AG20443 (cell line): Measurements from ENCODE around the gene NINJ1.

Source experiments
- DNase-seq: peaks from one replicate; pipeline ENCODE4 v3.0.0; 2012; ENCODE audit warnings: low spot score, mixed read lengths

The NINJ1 gene

DNA sequence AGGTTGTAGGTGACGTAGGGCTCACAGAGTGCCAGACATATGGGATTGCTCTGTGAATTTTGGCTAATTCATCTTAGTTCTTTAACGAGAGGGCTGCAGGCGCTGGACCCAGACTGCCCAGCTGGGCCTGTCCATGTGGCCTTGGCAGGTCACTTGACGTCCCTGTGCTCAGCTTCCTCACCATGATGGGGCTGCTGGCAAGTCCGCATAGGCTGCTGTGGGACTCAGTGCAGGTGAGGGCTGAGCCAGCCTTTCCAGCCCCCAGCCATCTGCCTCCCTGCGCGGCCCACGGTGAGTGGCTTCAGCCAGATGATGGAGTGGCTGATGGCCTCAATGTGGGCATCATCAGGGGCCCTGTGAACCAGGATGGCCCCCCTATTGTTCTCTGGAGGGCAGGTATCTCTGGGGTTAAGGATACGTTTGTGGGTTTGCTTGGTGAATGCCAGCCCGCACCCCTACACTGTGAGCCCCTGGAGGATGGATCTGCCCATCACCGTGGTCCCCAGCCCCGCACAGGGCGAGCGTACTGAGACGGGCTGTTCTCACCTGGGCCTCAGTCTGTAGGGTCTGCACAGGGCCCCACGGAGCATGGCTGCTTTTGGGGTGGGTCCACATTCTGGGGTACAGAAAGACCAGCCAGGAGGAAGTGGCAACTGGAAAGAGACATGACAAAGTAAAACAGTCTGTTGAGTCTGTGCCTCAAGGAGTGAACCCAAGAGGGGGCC lies 34.3 kb downstream of the NINJ1 start:
- no peak for DNase-seq

DNA sequence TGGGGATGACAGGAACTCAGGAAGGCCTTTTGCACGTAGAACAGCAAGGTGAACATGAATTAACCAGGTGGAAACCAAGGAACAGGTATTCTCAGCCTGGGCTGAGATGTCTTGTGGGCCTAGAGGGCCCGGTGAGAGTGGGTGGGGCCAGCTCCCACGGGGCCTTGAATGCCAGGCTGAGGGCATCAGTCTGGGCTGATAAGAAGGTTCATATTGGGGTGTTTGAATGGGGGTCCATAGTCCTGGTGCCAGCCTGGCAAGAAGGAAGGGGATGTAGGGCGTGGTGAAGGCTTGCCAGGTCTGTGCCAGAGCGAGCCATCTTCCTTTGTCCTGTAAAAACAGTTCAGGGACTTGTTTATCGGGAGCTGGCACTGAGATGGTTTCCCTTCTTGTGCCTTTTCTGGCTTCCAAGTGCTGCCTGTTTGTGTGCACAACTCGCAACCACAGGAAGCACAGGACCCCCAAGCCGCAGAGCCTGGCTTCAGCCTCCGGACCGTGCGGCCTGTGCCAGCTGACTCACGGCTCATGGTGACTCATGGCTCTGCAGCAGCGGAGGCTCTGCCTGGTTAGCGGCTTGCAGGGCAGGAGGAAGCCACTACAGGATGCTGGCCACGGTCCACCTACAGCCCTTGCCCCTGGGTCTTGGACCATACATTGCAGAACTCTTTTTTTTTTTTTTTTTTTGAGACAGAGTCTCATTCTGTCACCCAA lies 35.7 kb downstream of the NINJ1 start:
- peak; percentile 94 for DNase-seq

DNA sequence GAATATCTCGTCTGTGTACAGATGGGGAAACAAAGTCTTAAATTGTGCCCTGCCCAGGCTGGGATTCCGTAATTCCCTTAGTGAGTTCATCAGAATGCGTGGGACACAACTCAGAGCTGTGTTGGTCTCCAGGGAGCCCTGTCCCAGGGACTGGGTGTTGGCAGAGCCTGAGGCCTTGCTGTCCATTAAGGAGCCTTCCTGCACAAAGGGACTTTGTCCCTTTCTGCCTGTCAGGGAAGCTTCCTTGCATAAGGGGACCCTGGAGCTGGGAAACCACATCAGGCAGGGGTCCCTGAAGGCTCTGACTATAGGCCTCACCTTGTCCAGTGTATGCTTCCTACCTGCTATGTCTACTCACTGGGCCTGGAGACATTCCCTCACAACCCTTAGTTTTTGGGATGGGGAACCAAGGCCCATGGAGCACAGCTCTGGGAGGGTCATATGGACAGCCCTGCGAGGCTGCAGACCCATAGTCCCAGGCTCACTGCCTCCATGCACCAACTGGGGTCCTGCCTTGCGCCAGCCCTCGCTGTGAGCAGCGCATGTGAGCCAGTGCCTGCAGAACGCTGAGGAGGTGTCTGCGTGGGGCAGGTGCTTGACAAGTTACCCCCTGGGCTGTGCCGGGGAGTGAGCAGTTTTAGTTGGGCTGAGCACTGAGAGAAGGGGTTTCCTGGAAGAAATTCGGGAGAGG lies 36.4 kb downstream of the NINJ1 start:
- no peak for DNase-seq

DNA sequence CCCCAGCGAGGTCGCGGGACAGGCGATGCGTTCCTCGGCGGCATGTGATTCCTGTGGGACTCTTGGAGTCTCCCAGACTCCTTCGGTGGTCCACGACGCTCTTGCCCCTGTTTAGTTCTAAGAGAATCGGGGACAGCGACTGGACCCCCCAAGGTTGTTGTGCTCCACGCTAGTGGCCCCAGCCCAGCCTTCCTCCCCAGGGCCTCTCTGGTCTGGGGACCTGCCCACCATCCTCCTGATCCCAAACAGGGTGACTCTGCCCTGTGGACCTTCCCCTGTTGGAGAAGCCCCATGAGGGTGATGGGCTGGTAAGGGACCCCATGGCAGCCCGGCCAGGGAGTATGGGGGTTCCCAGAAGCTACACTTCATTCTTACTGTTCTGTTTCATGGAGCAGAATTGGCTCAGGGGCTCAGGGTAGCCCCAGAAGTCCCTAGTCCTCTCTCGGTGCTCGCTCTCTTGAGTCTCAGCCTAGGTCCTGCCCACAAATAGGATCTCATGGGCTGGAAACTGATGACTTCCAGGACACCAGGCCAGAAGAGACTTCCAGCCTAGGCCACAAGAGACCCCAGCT lies 37.2 kb downstream of the NINJ1 start:
- no peak for DNase-seq

DNA sequence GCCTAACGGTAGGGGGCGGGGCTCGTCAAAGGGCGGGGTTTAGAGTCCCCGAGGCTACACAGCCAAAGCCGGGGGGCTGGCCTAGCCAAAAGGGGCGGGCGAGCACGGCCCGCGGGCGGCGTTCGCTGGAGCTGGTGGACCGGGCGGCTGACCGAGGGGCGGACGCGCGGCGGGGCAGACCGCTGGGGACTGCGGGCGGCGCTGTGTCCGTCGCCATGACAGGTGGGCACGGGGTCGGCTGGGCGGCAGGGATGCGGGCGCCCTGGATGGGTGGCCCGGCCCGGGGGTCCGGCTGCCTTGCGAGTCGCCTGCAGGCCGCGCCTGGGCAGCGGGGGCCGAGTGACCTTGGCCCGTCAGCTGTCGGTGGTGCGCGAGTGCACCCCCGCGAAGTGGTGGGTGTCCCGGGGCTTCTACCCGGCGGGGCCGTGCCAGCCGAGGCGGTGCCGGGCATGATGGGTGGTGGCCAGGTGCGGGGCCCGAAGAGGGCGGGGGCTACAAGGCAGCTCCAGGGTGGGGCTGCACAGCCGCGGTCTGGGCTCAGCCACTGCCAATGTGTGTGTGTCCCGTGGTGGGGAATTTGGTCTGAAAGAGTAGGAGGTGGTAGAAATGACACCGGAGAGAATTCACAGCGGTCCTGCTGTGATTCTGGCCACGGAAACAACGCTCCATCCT lies 37.8 kb downstream of the NINJ1 start, which contains the start of gene CARD19:
Gene CARD19 (plus strand): TSS at position 87 of the 672 bp plus-strand sequence. CDS start 129 bp downstream, at position 216.
- DNase-seq, result peak; percentile 49

DNA sequence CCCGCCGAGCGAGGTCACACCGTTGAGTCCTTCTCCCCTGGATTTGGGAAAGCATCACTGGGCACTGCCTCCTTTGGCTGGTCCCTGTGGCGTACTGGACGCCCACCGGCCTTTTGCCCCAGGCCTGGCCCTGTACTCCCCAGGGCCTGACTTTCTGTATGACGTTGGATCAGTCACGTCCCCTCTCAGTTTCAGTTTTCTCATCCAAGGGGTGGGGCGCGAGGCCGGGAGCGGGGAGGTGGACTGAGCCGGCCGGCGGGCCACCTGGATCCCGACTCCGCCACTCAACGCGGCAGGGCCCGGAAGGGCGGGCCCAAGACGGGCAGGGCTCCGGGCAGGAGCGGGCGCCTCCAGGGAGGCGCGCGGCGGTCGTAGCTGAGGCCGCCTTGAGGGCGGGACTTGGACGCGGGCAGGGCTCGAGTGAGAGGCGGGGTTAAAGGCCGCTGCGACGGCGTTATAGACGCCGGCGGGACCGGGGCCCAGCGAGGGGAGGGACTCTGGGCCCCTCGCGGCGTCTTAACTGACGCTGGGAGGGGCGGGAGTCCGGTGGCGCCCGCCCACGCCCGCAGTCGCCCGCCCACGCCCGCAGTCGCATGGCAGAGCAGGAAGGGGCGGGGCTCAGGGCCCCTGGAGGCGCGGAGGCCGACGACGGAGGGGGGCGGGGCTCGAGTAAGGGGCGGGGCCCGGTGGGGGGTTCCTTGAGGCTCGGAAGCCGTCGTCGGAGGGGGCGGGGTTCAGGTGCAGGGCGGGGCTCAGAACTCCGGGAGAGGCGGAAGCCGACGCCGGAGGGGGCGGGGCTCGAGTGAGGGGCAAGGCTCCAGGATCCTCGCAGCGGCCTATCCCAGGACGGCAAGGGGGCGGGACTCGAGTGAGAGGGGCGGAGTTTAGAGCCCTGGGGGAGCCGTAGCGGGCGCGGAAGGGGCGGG lies 38.6 kb downstream of the NINJ1 start:
- peak; percentile 98 for DNase-seq

DNA sequence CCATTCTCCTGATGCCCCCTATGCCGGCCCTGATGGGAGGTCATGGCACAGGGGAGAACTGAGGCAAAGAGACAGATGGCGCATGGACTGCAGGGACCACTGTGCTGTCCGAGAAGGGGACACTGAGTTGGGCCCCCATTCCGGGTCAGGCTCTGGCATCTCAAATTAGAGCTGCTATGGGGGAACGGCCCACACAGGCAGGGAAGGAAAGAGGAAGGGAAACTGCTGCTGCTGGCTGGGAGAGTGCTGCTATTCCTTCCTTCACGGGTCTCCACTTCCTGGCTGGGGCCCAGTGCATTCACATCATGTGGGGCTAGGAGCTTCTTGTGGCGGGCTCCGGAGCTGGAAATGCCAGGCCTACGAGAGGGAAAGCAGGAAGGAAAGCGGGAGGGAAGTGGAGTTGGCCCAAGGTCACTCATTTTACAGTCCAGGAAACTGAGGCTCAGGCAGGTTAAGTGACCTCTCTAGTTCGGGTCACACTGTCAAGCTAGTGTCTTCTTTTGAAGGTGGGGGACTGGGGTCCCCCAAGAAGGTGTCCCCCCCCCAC lies 39.3 kb downstream of the NINJ1 start:
- DNase-seq, result no peak

DNA sequence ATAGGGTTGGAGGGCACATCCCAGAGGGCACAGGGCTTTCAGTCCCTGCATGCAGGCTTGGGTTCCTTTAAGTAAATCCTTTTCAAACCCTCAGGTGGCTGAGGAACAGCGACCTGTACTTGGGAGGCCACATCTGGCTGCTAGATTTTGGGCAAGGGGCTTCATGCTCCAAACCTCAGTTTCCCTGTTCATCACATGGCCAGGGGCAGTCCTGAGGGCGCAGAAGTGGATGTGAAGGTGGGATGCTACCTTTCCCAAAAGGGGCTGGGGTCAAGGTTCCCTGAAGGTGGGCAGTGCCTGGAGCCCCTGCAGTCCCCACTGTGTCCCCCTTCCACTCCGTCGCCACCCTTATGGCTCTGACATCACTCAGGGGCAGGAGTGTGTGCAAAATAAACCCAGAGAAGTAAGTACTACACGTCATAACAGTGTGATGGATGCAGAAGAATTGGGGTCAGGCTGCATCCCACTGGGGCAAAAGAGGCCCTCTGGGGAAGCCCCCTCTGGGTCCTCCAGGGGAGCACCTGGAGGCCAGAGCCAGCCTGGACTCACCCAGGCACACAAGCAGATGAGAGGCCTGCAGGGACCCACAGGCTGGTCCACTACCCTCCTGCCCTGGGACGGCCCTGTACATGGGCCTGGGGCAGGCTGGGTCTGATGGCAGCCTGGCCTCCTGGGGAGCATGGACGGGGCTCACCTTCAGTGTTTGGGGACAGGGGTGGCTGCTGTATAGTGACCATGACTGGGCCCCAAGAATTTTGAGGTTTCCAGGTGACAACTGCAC lies 40.0 kb downstream of the NINJ1 start:
- DNase-seq, result no peak

DNA sequence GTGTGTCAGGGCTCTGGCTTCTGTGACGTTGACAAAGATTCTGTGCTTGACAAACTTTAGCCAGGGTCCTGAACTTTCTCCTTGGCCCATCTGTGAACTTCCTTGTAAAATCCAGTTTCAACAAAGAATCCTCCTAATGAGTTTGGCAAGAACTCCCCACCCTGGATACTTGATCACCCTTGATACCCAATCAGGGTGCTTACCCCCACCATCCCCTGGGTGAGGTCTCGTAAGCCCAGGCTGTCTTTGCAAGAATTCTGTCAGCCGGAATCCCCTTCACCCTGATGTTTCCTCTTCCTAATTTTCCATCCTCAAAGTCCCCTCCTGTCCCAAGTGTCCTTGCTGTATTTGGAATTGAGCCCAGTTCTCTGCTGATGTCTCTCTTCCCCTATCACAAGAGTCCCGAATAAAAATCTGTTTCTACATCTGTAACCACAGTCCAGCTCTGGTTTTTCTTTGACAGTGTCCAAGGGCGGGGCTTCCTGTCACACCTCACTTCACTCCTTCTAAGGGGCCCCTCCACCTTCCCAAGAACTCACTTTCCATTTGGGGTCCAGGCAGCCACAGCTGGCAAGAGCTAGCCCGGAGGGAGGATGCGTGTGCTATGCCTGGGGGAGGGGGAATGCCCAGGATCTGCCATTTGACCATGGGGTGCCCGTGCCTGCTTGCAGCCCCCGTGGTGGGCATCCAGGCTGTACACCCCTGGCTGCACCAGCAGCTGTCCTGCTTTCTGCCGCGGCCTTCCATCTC lies 40.7 kb downstream of the NINJ1 start:
- DNase-seq, result no peak

DNA sequence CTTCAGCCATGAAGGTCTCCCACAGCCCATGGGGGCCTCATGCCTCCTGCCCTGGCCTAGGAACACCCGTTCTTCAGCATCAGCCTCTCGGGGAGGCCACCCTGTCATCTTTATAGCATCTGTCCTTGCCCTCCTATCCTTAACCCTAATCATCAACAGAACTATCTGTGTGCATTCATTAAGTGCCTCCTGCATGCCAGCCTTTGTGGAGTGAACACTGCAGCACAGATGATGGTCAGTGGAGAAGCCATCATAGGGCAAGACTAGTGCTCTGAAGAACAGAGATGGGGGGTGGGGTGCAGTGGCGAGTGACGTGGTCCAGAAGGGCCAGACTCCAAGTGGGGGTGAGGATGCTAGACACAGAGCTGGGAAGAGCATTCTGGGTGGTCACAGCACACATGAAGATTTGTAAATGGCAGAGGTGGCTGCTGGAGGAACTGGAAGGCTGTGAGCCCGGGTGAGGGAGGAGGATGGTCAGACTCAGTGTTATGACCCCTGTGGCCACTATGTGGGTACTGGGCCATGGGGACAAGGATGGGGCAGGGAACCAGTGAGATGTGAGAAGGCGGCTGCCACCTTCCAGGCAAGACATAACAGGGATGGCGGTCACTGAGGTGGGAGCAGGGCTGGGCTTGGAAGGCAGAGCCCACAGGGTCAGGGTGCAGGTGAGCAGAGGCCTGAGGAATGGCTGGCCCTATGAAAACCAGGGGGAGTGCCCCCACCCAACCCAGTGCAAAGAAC lies 41.6 kb downstream of the NINJ1 start:
- no peak for DNase-seq

DNA sequence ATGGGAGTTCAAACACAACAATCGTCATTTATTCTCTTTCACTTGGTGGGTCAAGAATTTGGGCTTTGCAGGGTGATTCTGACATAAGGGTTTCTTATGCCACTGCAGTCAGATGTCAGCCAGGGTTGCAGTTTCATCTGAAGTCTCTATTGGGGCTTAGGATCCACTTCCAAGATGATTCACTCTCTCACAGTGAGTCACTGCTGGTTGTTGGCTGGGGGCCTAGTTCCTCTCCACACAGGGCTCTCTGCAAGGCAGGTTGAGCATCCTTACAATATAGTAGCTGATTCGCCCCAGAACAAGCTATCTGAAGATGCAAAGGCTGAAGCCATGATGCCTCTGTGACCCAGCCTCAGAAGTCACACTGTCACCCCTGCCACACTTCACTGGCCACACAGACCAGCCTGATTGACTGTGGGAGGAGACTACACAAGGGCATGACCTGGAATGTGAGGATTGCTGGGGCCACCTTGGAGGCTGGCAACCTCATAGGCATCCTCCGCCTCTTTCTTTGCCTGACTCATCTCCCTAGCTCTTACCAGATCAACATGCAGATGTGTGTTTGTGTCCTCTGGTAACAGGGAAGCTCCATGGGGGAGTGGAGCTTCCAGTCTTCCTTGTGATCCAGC lies 42.5 kb downstream of the NINJ1 start:
- DNase-seq, result no peak

DNA sequence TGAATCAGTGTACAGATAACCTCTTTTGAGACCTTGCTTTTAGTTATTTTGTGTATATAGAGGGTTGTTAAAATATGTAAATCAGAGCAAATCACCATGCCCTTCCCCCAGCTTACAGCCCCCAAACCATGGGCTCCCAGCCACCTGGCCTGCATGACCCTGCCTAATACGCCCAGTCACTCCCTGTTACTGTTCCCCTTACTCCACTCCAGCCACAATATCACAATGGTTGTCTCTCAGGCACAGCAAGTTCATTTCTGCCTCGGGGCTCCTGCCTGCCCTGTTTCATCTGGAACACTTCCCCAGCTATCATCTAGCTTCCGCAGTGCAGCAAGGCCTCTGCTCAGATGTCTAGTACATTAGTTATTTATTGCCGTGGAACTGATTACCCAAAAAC lies 43.0 kb downstream of the NINJ1 start:
- no peak for DNase-seq

DNA sequence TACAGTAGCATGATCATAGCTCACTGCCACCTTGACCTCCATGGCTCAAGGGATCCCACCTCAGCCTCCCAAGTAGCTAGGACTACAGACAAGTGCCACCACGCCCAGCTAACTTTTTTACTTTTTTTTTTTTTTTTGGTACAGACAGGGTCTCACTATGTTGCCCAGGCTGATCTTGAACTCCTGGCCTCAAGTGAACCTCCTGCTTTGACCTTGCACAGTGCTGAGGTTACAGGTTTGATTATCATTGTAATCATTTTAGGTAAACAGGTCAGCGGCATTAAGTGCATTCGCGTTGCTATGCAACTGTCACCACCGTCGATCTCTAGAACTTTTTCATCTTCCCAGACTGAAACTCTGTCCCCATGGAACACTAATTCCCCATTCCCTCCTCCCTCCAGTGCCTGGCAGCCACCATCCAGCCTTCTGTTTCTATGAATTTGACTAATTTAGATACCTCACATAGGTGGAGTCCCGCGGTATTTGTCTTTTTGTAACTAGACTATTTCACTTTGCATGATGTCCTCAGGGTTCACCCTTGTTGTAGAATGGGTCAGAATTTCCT lies 43.9 kb downstream of the NINJ1 start:
- no peak for DNase-seq

DNA sequence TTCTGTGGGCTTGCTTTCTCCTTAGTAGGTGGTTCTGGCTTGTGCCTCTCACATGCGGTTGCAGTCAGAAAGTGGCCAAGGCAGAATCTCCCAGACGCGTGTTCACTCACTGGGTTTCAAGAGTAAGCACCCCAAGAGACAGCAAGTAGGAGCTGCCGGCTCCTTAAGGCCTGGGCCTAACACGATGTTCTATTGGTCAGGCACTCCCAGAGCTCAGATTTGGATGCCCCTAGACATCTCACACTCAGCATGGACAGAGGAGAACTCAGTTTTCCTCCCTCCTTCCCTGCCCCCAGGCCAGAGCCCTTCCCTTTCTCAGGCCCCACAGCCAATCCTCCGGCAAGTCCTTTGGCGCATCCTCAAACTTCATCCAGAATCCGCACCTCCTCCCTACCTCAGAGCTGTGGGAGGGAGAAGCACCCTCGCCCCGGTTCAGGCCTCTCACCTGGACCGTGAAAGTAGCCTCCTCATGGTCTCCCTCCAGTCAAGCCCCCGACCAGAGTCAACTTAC lies 44.5 kb downstream of the NINJ1 start:
- no peak for DNase-seq

DNA sequence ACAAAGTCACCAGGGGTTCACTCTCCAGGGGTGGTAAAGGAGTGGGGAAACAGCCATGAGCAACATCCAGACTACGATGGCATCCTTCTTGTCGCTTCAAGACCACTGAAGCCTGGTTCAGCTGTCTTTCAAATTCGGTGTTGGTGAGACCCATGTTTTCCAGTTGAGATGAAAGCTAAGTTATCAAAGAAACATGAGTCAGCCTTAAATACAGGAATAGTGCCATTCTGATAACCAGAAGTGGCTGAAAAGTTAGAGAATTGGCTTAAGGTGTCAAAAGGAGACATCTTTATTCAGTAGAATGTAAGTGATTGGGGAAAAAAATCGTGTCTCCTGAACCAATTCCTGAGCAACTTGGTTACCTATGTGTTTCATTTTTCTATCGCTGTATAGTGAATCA lies 45.0 kb downstream of the NINJ1 start:
- DNase-seq, result no peak

DNA sequence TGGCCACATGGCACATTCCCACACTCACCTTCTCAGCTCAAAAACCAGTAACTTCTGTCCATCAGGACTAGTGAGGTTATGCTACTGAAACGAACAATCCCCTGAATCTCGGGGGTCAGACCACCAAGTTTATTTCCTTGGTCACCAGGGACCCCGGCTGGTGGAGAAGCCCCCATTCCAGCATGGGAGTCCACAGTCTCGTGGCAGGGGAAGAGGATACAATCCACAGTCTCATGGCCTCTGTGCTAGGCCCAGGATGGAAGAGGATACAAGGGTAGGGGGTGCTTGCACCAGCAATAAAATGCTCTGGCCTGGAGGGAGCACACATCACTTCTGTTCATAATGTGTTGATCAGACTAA lies 45.4 kb downstream of the NINJ1 start:
- no peak for DNase-seq

DNA sequence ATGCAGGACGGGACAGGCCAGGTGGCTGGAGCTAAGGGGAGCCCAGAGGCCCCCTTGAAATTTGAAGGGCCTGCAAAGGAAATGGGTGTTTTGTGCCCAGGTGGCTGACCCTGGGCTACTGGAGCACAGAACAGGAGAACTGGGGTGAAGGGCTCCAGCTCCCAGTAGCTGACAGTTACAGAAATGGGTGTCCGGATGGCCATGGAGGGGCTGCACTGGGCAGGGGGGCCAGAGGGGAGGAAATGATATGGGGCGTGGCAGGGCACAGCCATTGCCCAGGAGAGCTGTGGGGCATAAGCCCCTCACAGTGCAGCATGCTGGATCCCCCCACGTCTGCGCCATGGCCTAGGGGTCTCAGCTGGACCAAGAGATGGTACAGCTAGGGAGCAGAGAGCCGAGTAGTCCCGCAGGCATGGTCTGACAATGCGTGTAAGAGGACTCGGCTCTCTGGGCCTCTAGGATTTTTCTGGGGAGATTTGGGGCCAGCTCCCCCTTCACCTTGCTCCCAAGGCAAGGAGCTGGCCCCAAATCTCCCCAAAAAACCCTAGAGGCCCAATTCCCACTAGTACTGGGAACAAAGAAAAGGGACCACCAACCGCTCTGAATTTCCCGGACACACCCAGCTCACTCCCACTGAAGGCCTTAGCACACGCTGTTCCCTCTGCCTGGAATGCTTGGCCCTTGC lies 45.9 kb downstream of the NINJ1 start:
- no peak for DNase-seq
